Stimulated activated CD4-positive, alpha-beta T cell treated with anti-CD3 and anti-CD28 coated beads, Interleukin-12 subunit alpha, Interleukin-12 subunit beta, amount 100 ng/mL, for 4 hours (primary cell): ENCODE measurements around the gene GPR183.

Experiments used
- DNase-seq: peaks from one replicate; pipeline ENCODE4 v3.0.0-alpha.2; 2020

GPR183 gene

DNA sequence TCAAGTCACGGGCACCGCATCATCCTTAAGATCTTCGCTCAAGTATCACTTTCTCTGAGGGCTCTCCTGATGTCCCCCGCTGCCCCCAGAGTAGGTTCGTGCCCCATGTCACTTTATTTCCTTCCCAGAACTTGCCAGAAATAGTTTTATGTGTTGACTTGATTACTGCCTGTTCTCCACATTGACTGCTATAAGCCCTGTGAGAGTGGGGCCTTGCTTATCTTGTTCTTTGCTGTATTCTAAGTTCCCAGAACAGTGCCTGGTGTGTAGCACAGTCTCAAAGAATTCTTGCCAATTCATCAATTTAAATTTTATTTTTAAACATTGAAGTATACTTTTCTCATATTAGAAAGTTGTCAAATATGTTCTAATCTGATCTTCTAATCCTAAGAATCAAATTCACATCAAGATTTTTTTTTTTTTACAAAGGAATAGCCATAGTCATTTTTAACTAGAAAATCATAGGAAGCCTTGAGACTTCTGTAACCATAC, 32.1 kb upstream of the GPR183 start:
- no peak for DNase-seq

GRCh38 chr13:99335603-99336002, 28.4 kb upstream of the GPR183 start:
- DNase-seq, result no peak

- no peak for DNase-seq
Measured at GRCh38 chr13:99335087-99335486, 27.9 kb upstream of the GPR183 start.

- DNase-seq, result no peak
Measured at GRCh38 chr13:99334221-99334620, 27.0 kb upstream of the GPR183 start.

DNA sequence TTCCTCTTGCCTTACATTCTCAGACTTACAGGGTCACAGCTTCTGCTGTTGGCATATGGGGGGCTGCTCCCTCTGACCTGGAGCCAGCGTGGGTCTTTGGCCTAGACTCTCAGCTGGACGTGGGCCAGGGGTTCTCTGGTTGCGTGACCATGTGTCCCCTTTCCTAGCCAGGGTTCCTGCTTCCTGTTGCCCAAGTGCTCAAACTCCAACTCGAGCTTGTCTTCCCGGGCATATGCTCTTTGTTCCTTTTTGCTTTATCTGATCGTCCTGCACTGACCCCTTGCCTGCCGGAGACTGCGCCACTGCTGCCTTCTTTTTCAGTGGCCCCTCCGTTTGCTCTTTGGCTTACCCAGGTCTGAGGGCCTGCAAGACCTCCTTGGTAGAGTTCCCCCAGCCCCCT, 25.3 kb upstream of the GPR183 start:
- DNase-seq, result no peak

DNA sequence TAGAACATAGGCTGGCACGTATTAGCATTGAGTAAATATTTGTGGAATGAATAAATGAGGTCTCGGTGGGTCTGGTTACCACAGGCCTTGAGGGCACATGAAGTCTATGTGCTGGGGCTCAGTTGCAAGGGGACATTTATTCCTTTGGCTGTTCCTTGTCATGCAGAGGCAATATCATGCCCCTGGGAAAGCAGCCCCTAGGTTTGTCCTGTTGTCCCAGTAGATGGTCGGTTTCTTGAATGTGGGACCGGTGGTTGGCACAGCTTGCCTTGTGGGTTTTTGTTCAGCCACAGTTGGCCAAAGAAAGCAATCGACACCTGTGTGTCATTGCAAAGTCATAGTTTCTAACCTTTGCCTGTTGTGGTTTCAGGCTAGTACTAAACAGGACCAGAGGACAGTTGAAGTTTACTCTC, 24.7 kb upstream of the GPR183 start:
- no peak for DNase-seq

- DNase-seq, result no peak
Measured at GRCh38 chr13:99330942-99331341, 23.7 kb upstream of the GPR183 start.

GRCh38 chr13:99329477-99329876, 22.3 kb upstream of the GPR183 start:
- DNase-seq, result no peak

- DNase-seq, result no peak
Measured at GRCh38 chr13:99327761-99328160, 20.6 kb upstream of the GPR183 start.

DNA sequence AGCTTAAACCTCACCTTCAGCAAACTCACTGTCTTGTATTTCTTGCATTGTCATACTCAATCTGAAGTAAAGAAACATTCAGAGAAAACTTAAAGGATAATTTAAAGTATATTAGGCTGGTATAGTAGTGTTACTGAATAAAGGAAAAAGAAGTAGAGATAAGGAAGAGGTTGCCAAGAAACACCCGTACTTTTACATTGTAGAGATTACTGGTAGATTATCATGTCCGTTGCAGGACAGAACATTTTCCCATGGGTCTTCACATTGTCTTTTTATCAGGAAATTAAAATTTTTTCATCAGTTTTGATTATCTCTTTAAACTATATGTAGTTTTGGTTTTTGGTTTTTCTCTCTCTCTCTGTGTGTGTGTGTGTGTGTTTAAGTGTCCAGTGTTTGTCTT, 19.9 kb upstream of the GPR183 start:
- no peak for DNase-seq

GRCh38 chr13:99326012-99326411, 18.8 kb upstream of the GPR183 start:
- DNase-seq, result no peak

GRCh38 chr13:99323488-99323887, 16.3 kb upstream of the GPR183 start:
- no peak for DNase-seq

- no peak for DNase-seq
Measured at GRCh38 chr13:99322297-99323103, 15.3 kb upstream of the GPR183 start.

DNA sequence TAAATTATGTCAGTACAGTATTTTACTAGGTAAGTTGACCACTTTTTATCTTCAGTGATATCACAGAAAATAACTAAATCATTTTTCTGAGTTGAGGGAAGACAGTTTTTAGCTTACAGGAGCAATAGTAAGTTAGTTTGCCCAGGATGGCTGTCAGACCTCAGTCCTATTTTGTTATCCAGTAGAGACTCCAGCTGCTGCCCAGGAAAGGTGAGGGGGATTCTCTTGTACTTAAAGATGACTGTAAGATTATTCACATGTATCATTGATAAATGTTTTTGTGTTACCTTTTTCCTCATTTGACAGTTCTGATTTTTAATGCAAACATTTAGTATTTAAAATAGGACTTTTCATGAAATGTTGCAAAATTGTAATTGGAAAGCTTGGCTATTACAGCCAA, 14.5 kb upstream of the GPR183 start:
- DNase-seq, result no peak

DNA sequence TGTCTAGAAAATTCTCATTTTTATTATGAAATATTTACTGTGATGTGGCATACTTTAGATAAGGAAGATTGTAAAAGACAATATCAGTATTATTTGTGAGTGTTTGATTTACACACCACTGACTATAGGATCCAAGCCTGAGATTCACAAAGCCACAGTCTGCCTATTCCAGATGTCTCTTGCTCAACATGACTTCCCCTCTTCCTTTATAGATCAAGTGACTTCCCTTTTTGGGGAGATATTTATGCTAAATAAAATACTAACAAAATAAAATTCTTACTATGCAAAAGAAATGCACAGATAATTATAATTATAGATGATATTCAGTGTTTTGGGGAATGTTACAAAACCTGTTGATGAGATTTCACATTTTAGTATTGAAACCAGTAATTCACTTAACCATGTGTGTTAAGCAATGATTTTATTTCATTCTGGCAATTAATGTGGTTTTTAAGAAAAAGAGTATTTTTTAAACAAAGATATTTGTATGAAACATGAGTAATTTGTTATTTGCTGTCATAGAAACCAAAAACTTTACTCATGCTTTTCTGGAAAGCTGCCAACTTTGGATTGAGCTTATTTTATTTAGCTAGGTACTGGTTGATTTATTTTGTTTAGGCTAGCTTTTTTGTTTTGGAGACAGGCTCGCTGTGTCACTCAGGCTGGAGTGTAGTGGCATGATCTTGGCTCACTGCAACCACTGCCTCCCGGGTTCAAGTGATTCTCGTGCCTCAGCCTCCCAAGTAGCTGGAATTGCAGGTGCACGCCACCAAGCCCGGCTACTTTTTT, 13.7 kb upstream of the GPR183 start:
- DNase-seq, result no peak

DNA sequence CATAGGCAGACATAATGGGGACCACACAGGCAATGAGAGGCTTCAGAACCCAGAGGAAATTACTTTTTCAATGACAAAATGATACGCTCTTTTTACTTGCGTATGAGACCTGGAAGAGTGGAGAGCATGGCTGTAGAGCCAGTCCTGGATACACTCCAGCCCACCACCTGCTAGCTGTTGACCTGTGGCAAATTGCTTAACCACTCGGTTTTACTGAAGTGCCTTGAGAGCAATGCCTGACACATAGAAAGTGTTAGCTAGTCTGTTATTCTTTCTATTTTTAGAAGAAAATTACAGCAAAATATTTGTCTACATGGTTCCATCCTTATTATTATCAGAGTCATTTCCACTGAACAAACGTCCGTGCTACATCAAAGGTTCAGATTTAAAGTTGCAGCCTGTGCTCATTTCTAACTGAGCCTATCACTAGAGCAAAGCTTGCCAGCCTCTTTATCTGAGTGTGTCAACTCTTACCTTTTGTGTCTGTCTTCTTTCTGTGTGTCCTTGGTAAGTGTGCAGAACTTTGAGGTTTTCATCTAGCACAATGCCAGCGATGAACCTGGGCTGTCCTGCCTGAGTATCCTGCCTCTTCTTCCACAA, 9.6 kb upstream of the GPR183 start:
- DNase-seq, result no peak

GRCh38 chr13:99316224-99316623, 9.0 kb upstream of the GPR183 start:
- no peak for DNase-seq

DNA sequence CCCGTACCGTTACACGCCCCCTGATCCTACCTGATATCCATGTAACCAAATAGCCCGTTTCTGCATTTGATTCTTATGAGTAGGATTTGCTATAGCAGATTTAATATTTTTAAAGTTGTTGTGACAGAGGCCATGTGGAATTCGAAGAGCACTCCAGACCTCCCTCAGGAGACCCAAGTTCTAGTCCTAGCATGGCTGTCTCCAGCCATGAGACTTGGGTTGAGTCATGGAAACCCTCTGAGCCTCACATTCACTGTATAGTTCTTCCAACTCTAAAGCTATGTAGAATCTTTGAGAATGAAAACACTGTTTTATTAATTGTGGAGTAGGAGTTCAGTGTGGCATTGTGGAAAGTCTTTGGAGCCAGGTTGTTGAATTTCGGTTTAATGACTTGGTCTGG, 8.0 kb upstream of the GPR183 start:
- no peak for DNase-seq

GRCh38 chr13:99314640-99315176, 7.5 kb upstream of the GPR183 start:
- peak; percentile 50 for DNase-seq

- no peak for DNase-seq
Measured at GRCh38 chr13:99313941-99314340, 6.7 kb upstream of the GPR183 start.

- no peak for DNase-seq
Measured at GRCh38 chr13:99313501-99313900, 6.3 kb upstream of the GPR183 start.

- no peak for DNase-seq
Measured at GRCh38 chr13:99312493-99312883, 5.3 kb upstream of the GPR183 start.

DNA sequence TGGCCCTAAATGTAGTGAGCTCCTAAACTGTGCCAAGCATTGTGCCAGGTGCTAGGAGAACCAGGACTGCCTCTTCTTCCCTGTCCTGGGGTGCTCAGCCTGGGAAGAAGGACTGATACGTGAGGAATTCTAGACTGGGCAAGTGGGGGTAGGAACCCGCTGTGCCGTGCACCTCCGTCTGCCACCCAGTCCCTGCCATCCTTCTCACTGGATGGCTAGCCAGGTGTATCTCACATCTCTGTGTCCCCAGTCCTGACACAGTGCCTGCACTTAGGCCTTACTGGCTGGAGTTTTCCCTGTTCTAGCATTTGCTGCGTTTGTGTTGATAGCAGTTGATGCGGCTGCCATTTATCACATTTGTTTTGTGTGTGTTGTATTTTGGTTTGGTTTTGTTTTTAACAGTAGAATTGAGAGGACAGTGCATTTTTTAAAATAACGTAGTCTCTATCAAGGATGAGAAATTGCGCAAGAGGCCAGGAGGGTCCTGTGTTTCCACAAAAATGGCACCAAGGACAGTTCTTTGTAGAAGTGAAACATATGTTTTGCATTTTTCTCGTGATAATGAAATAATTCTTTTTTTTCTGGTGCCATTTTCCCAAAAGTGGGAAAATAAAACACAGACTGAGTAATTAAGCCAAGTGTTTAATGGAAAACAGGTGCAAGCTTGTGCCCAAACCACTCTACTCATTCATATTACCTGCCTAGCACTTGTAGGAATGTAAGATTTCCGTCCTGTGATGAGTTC, 4.7 kb upstream of the GPR183 start:
- no peak for DNase-seq
